ENCODE measurements around the gene ANKMY1. TPM values are rescaled to one million over a fixed set of nuclear protein-coding genes. Genes with fewer than 3 reads are reported as not detected.

Gene ANKMY1
- total RNA-seq, 2 experiments from 2014 or later, result 13.3 to 15.9 TPM

- no peak for DNase-seq
These were observed 88.5 kb downstream of the ANKMY1 start for GRCh38 chr2:240469239-240469636.

GRCh38 chr2:240468303-240469238 lies 89.2 kb downstream of the ANKMY1 start:
- Mint-ChIP-seq H3K27me3 (no peaks in the 10 kb centered on the region), H3K27ac (no peak overlapping the region), H3K9me3 (peaks cover 6% of the 10 kb centered on the region), H3K36me3 (peaks cover 16% of the 10 kb centered on the region), H3K4me1 (no peaks in the 10 kb centered on the region), H3K4me3 (no peak overlapping the region)
- no peak for DNase-seq

More at GRCh38 chr2:240469239-240469636, 88.5 kb downstream of the ANKMY1 start:
- Mint-ChIP-seq H3K9me3 (peaks cover 7% of the 10 kb centered on the region), H3K4me1 (no peaks in the 10 kb centered on the region), H3K27ac (no peak overlapping the region), H3K36me3 (peaks cover 18% of the 10 kb centered on the region), H3K27me3 (no peaks in the 10 kb centered on the region), H3K4me3 (no peak overlapping the region)

GRCh38 chr2:240467659-240468302 lies 90.0 kb downstream of the ANKMY1 start:
- Mint-ChIP-seq H3K9me3 (no peaks in the 10 kb centered on the region), H3K27me3 (no peaks in the 10 kb centered on the region), H3K4me3 (no peak overlapping the region), H3K27ac (no peak overlapping the region), H3K36me3 (peaks cover 9% of the 10 kb centered on the region), H3K4me1 (no peaks in the 10 kb centered on the region)
- no peak for DNase-seq

- Mint-ChIP-seq H3K36me3 (peaks cover 7% of the 10 kb centered on the region), H3K27me3 (no peaks in the 10 kb centered on the region), H3K27ac (no peak overlapping the region), H3K4me3 (no peak overlapping the region), H3K4me1 (no peaks in the 10 kb centered on the region), H3K9me3 (no peaks in the 10 kb centered on the region)
- no peak for DNase-seq
These were observed 90.6 kb downstream of the ANKMY1 start for GRCh38 chr2:240467149-240467642.

GRCh38 chr2:240466579-240467148 lies 91.1 kb downstream of the ANKMY1 start:
- no peaks in the 10 kb centered on the region for H3K27me3 Mint-ChIP-seq
- no peak overlapping the region for H3K4me3 Mint-ChIP-seq
- no peak overlapping the region for H3K27ac Mint-ChIP-seq
- H3K36me3 Mint-ChIP-seq, result peaks cover 4% of the 10 kb centered on the region
- no peak for DNase-seq
- H3K9me3 Mint-ChIP-seq, result no peaks in the 10 kb centered on the region
- H3K4me1 Mint-ChIP-seq, result no peaks in the 10 kb centered on the region

- no peaks in the 10 kb centered on the region for H3K4me1 Mint-ChIP-seq
- DNase-seq, result no peak
- no peak overlapping the region for H3K4me3 Mint-ChIP-seq
- no peaks in the 10 kb centered on the region for H3K9me3 Mint-ChIP-seq
- peaks cover 2% of the 10 kb centered on the region for H3K36me3 Mint-ChIP-seq
- H3K27ac Mint-ChIP-seq, result no peak overlapping the region
- no peaks in the 10 kb centered on the region for H3K27me3 Mint-ChIP-seq
These were observed 91.8 kb downstream of the ANKMY1 start for GRCh38 chr2:240465765-240466578.

GRCh38 chr2:240465268-240465764 lies 92.5 kb downstream of the ANKMY1 start:
- Mint-ChIP-seq H3K9me3 (no peaks in the 10 kb centered on the region), H3K4me3 (no peak overlapping the region), H3K4me1 (no peaks in the 10 kb centered on the region), H3K27me3 (no peaks in the 10 kb centered on the region), H3K36me3 (peaks cover 2% of the 10 kb centered on the region), H3K27ac (no peak overlapping the region)
- DNase-seq, result no peak

GRCh38 chr2:240464514-240465241 lies 93.1 kb downstream of the ANKMY1 start:
- no peaks in the 10 kb centered on the region for H3K4me1 Mint-ChIP-seq
- no peak for DNase-seq
- no peaks in the 10 kb centered on the region for H3K27me3 Mint-ChIP-seq
- no peak overlapping the region for H3K27ac Mint-ChIP-seq
- H3K4me3 Mint-ChIP-seq, result no peak overlapping the region
- no peaks in the 10 kb centered on the region for H3K9me3 Mint-ChIP-seq
- H3K36me3 Mint-ChIP-seq, result no peaks in the 10 kb centered on the region

GRCh38 chr2:240463866-240464481 lies 93.8 kb downstream of the ANKMY1 start:
- no peaks in the 10 kb centered on the region for H3K9me3 Mint-ChIP-seq
- no peak overlapping the region for H3K4me3 Mint-ChIP-seq
- no peaks in the 10 kb centered on the region for H3K4me1 Mint-ChIP-seq
- no peaks in the 10 kb centered on the region for H3K36me3 Mint-ChIP-seq
- DNase-seq, result no peak
- H3K27ac Mint-ChIP-seq, result no peak overlapping the region
- H3K27me3 Mint-ChIP-seq, result no peaks in the 10 kb centered on the region

- Mint-ChIP-seq H3K27ac (no peak overlapping the region), H3K4me1 (no peaks in the 10 kb centered on the region), H3K4me3 (no peak overlapping the region), H3K27me3 (no peaks in the 10 kb centered on the region), H3K36me3 (no peaks in the 10 kb centered on the region), H3K9me3 (no peaks in the 10 kb centered on the region)
- DNase-seq, result no peak
These were observed 94.4 kb downstream of the ANKMY1 start for GRCh38 chr2:240463274-240463865.

- Mint-ChIP-seq H3K27me3 (no peaks in the 10 kb centered on the region), H3K9me3 (no peaks in the 10 kb centered on the region)
- no peak for DNase-seq
These were observed 95.0 kb downstream of the ANKMY1 start for GRCh38 chr2:240462707-240463273.

GRCh38 chr2:240462073-240462706 lies 95.6 kb downstream of the ANKMY1 start:
- no peaks in the 10 kb centered on the region for H3K36me3 Mint-ChIP-seq
- no peaks in the 10 kb centered on the region for H3K4me1 Mint-ChIP-seq
- no peaks in the 10 kb centered on the region for H3K9me3 Mint-ChIP-seq
- H3K4me3 Mint-ChIP-seq, result no peak overlapping the region
- DNase-seq, result no peak
- no peak overlapping the region for H3K27ac Mint-ChIP-seq
- H3K27me3 Mint-ChIP-seq, result no peaks in the 10 kb centered on the region

More at GRCh38 chr2:240462707-240463273, 95.0 kb downstream of the ANKMY1 start:
- no peak overlapping the region for H3K27ac Mint-ChIP-seq
- no peaks in the 10 kb centered on the region for H3K4me1 Mint-ChIP-seq
- no peaks in the 10 kb centered on the region for H3K36me3 Mint-ChIP-seq
- no peak overlapping the region for H3K4me3 Mint-ChIP-seq

All from activated naive CD8-positive, alpha-beta T cell treated with anti-CD3 and anti-CD28 coated beads for 36 hours (primary cell).